DND-41 (cell line): ENCODE results near the gene CCDC78.

Experiments
- ATAC-seq: fragments of 200-7000 bp; cut with Tn5 transposase; 3 replicates; pipeline ENCODE4 v1.9.1; 2021; ENCODE audit warnings: low read depth; ENCODE audit not compliant: insufficient read depth
- DNase-seq: peaks from one replicate; pipeline ENCODE4 v3.0.0-alpha.2; 2020
- H2AFZ ChIP-seq: 2 replicates; pipeline ENCODE4 v1.6.0; 2012; ENCODE audit warnings: low read depth, low read length
- H3K27ac ChIP-seq: 2 replicates; pipeline ENCODE4 v1.5.1; 2012; ENCODE audit warnings: low read length, inconsistent platforms
- H3K27me3 ChIP-seq: fragments of 200-600 bp; sonication (generic); 2 replicates; pipeline ENCODE4 v1.6.0; 2012; ENCODE audit warnings: low read length, mild to moderate bottlenecking, inconsistent platforms; ENCODE audit not compliant: insufficient read depth, poor library complexity
- H3K36me3 ChIP-seq: 2 replicates; pipeline ENCODE4 v1.5.1; 2012; ENCODE audit warnings: low read length, inconsistent platforms; ENCODE audit not compliant: insufficient read depth
- H3K4me1 ChIP-seq: 2 replicates; pipeline ENCODE4 v1.5.1; 2012; ENCODE audit warnings: mild to moderate bottlenecking, low read length; ENCODE audit not compliant: insufficient read depth
- H3K4me2 ChIP-seq: 2 replicates; pipeline ENCODE4 v1.6.0; 2012; ENCODE audit warnings: mild to moderate bottlenecking, moderate library complexity, low read length, inconsistent platforms; ENCODE audit not compliant: insufficient read depth
- H3K4me3 ChIP-seq, 2 experiments: fragments of 200-600 bp in 1 of 2; shearing (Covaris generic) in 1 of 2; 2 replicates each; pipeline ENCODE4 v1.5.1; 2012 to 2016; ENCODE audit warnings: inconsistent platforms in 2 of 2, low read length in 2 of 2, mild to moderate bottlenecking in 2 of 2, low read depth in 1 of 2, moderate library complexity in 1 of 2
- H3K79me2 ChIP-seq: 2 replicates; pipeline ENCODE4 v1.6.0; 2012; ENCODE audit warnings: low read length, inconsistent platforms; ENCODE audit not compliant: insufficient read depth
- H3K9ac ChIP-seq: 2 replicates; pipeline ENCODE4 v1.6.0; 2012; ENCODE audit warnings: low read depth, mild to moderate bottlenecking, inconsistent platforms, low read length, moderate library complexity
- H3K9me3 ChIP-seq: 2 replicates; pipeline ENCODE4 v1.5.1; 2012; ENCODE audit warnings: low read length, moderate library complexity, mild to moderate bottlenecking, inconsistent platforms; ENCODE audit not compliant: insufficient read depth, severe bottlenecking
- H4K20me1 ChIP-seq: 2 replicates; pipeline ENCODE4 v1.6.0; 2012; ENCODE audit warnings: low read length; ENCODE audit not compliant: insufficient read depth
- CTCF ChIP-seq: IDR thresholded peaks from 2 replicates; pipeline ENCODE4 v1.5.1; 2012; ENCODE audit warnings: borderline replicate concordance, low read length, moderate library complexity, mild to moderate bottlenecking; ENCODE audit not compliant: poor library complexity, severe bottlenecking; ENCODE audit errors: extremely low read depth
- EZH2 ChIP-seq: IDR thresholded peaks from 3 replicates; pipeline ENCODE4 v1.6.1; 2012; ENCODE audit warnings: borderline replicate concordance, low read depth, mild to moderate bottlenecking, moderate library complexity, low read length, inconsistent platforms; ENCODE audit not compliant: severe bottlenecking

Gene CCDC78

GRCh38 chr16:678209-678857, 47.9 kb downstream of the CCDC78 start:
- no peak for DNase-seq

GRCh38 chr16:677316-678190, 48.7 kb downstream of the CCDC78 start:
- TF ChIP-seq EZH2 (no peak), CTCF (no peak)
- no peak overlapping the region for H3K4me3 ChIP-seq
- ATAC-seq: no peak

More at GRCh38 chr16:678209-678857, 47.9 kb downstream of the CCDC78 start:
- Histone ChIP-seq H4K20me1 (peaks cover 57% of the 10 kb centered on the region), H3K9ac (no peak overlapping the region), H3K4me2 (no peak overlapping the region), H3K4me1 (peaks cover 40% of the 10 kb centered on the region), H3K4me3 (no peak overlapping the region), H3K9me3 (no peaks in the 10 kb centered on the region), H3K36me3 (peaks cover 32% of the 10 kb centered on the region), H3K79me2 (peaks cover 30% of the 10 kb centered on the region), H2AFZ (no peak overlapping the region), H3K27me3 (no peaks in the 10 kb centered on the region), H3K27ac (no peak overlapping the region; the same call in 1 of the 2 replicates)
- no peak for ATAC-seq
- no peak for TF ChIP-seq EZH2
- no peak for TF ChIP-seq CTCF

GRCh38 chr16:676913-677312, 49.3 kb downstream of the CCDC78 start:
- H3K4me1 ChIP-seq: peaks cover 25% of the 10 kb centered on the region
- no peak overlapping the region for H3K9ac ChIP-seq
- TF ChIP-seq CTCF (no peak), EZH2 (no peak)
- no peak for ATAC-seq
- no peaks in the 10 kb centered on the region for H3K27me3 ChIP-seq
- no peak overlapping the region for H3K4me2 ChIP-seq
- no peak for DNase-seq
- peaks cover 56% of the 10 kb centered on the region for H4K20me1 ChIP-seq
- H2AFZ ChIP-seq: no peak overlapping the region
- peaks cover 32% of the 10 kb centered on the region for H3K36me3 ChIP-seq
- H3K4me3 ChIP-seq: no peak overlapping the region
- no peak overlapping the region for H3K27ac ChIP-seq
- H3K9me3 ChIP-seq: no peaks in the 10 kb centered on the region
- H3K79me2 ChIP-seq: peaks cover 16% of the 10 kb centered on the region

More at GRCh38 chr16:677316-678190, 48.7 kb downstream of the CCDC78 start:
- no peak for DNase-seq
- Histone ChIP-seq H3K9me3 (no peaks in the 10 kb centered on the region), H3K4me1 (peaks cover 32% of the 10 kb centered on the region), H3K27me3 (no peaks in the 10 kb centered on the region), H3K27ac (no peak overlapping the region), H3K9ac (no peak overlapping the region), H3K4me2 (no peak overlapping the region), H3K79me2 (peaks cover 22% of the 10 kb centered on the region), H2AFZ (no peak overlapping the region), H3K36me3 (peaks cover 32% of the 10 kb centered on the region), H4K20me1 (peaks cover 56% of the 10 kb centered on the region)
